Subcutaneous abdominal adipose tissue (tissue), 5 donors: ENCODE results near the gene PDZD4.

Experiments
- H3K27ac ChIP-seq: one replicate; pipeline ENCODE4 v1.7.0; 2013; ENCODE audit warnings: low read depth, mild to moderate bottlenecking, inconsistent platforms, low read length, moderate library complexity
- H3K27me3 ChIP-seq, 5 donors: one replicate each; pipeline ENCODE4 v1.7.0; 2013; ENCODE audit warnings: low read length in 5 of 5, inconsistent platforms in 1 of 5; ENCODE audit not compliant: control insufficient read depth in 5 of 5, insufficient read depth in 4 of 5
- H3K36me3 ChIP-seq, 5 donors: one replicate each; pipeline ENCODE4 v1.7.0; 2013; ENCODE audit warnings: low read length in 5 of 5; ENCODE audit not compliant: control insufficient read depth in 5 of 5, insufficient read depth in 5 of 5
- H3K4me1 ChIP-seq, 5 donors: one replicate each; pipeline ENCODE4 v1.7.0; 2013; ENCODE audit warnings: low read length in 5 of 5, mild to moderate bottlenecking in 3 of 5, moderate library complexity in 1 of 5; ENCODE audit not compliant: control insufficient read depth in 5 of 5, insufficient read depth in 5 of 5
- H3K4me3 ChIP-seq, 5 donors: one replicate each; pipeline ENCODE4 v1.7.0; 2013; ENCODE audit warnings: low read length in 5 of 5, low read depth in 1 of 5
- H3K9ac ChIP-seq, 5 donors: one replicate each; pipeline ENCODE4 v1.7.0; 2013; ENCODE audit warnings: low read length in 5 of 5, mild to moderate bottlenecking in 4 of 5, moderate library complexity in 3 of 5
- H3K9me3 ChIP-seq, 5 donors: one replicate each; pipeline ENCODE4 v1.7.0; 2013; ENCODE audit warnings: low read length in 5 of 5; ENCODE audit not compliant: control insufficient read depth in 5 of 5
- donor health status: healthy.
- donor health status: healthy.
- donor health status: healthy.
- donor health status: healthy.
- donor health status: healthy.

PDZD4 gene

DNA sequence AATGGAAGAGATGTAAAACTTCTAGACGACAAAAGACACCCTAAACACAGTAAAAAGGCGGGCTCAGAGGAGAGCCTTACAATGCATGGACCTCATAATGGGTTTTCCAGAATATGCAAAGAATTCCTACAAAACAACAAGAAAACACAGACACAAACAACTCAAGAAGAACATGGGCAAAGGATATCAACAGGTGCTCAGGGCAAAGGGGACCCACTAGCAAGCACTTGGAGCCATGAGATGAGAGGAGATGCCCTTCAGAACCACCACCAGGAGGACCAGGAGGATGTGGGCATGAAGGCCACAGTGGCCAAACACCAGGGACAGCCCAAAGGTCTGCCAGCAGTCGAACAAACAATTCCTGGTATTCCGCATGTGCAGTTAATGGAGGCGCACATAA is 17.2 kb downstream of the PDZD4 start:
- peaks cover 12 to 42% (median 32%) of the 10 kb centered on the region in 5 donors for H3K27me3 ChIP-seq
- no peak overlapping the region for H3K9ac ChIP-seq
- no peak overlapping the region for H3K27ac ChIP-seq

GRCh38 chrX:153812220-153812619 is 18.1 kb downstream of the PDZD4 start:
- Histone ChIP-seq H3K4me1 (peaks cover 0 to 5% (median 0%) of the 10 kb centered on the region in 5 donors), H3K27me3 (peaks cover 12 to 39% (median 31%) of the 10 kb centered on the region in 5 donors), H3K9ac (no peak overlapping the region), H3K4me3 (no peak overlapping the region), H3K27ac (no peak overlapping the region), H3K9me3 (peaks cover 0 to 14% (median 0%) of the 10 kb centered on the region in 5 donors), H3K36me3 (no peaks in the 10 kb centered on the region)

More for the DNA sequence above, 17.2 kb downstream of the PDZD4 start:
- Histone ChIP-seq H3K36me3 (no peaks in the 10 kb centered on the region), H3K4me3 (no peak overlapping the region), H3K4me1 (peaks cover 0 to 5% (median 0%) of the 10 kb centered on the region in 5 donors), H3K9me3 (peaks cover 0 to 14% (median 0%) of the 10 kb centered on the region in 5 donors)

- Histone ChIP-seq H3K4me1 (no peaks in the 10 kb centered on the region), H3K27ac (no peak overlapping the region), H3K9ac (no peak overlapping the region), H3K9me3 (peaks cover 0 to 16% (median 0%) of the 10 kb centered on the region in 5 donors), H3K4me3 (no peak overlapping the region), H3K36me3 (no peaks in the 10 kb centered on the region), H3K27me3 (peaks cover 11 to 45% (median 31%) of the 10 kb centered on the region in 5 donors)
These were observed 22.4 kb downstream of the PDZD4 start for GRCh38 chrX:153807976-153808375.

- Histone ChIP-seq H3K9ac (no peak overlapping the region), H3K27ac (no peak overlapping the region), H3K4me1 (no peaks in the 10 kb centered on the region), H3K27me3 (peaks cover 4 to 41% (median 26%) of the 10 kb centered on the region in 5 donors), H3K4me3 (no peak overlapping the region), H3K9me3 (peaks cover 0 to 13% (median 0%) of the 10 kb centered on the region in 5 donors), H3K36me3 (no peaks in the 10 kb centered on the region)
These were observed 23.3 kb downstream of the PDZD4 start for GRCh38 chrX:153806999-153807575.

DNA sequence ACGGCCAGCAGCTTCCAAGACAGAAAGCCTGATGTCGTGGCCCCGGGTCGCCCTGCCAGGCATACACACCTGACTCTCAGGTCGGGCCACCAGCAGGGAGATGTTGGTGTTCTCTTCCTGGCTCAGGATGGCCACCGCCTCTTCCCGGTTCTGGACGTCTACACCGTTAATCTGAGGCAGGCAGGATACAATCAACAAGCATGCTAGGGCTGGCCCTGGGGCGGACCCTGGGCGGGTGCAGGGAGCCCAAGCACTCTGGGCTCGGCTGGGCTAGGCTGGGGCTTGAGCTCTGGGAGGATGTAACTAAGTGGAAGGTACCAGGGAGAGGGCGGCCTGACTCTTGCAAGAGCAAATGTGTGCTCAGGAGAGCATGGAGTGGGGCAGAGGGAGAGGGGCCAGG is 24.9 kb downstream of the PDZD4 start:
- Histone ChIP-seq H3K4me1 (peaks cover 0 to 5% (median 4%) of the 10 kb centered on the region in 5 donors), H3K27ac (no peak overlapping the region), H3K4me3 (no peak overlapping the region), H3K9me3 (peaks cover 0 to 12% (median 0%) of the 10 kb centered on the region in 5 donors), H3K9ac (no peak overlapping the region), H3K27me3 (peaks cover 6 to 40% (median 26%) of the 10 kb centered on the region in 5 donors), H3K36me3 (no peaks in the 10 kb centered on the region)

- Histone ChIP-seq H3K27me3 (peaks cover 4 to 34% (median 24%) of the 10 kb centered on the region in 5 donors), H3K9ac (no peak overlapping the region)
These were observed 25.7 kb downstream of the PDZD4 start for GRCh38 chrX:153804621-153805020.

GRCh38 chrX:153804100-153804595 is 26.2 kb downstream of the PDZD4 start:
- Histone ChIP-seq H3K27me3 (peaks cover 4 to 33% (median 21%) of the 10 kb centered on the region in 5 donors), H3K4me1 (peaks cover 0 to 10% (median 5%) of the 10 kb centered on the region in 5 donors), H3K27ac (no peak overlapping the region), H3K4me3 (no peak overlapping the region), H3K9ac (no peak overlapping the region), H3K9me3 (peaks cover 0 to 9% (median 0%) of the 10 kb centered on the region in 5 donors), H3K36me3 (peaks cover 0 to 4% (median 1%) of the 10 kb centered on the region in 5 donors)

More at GRCh38 chrX:153804621-153805020, 25.7 kb downstream of the PDZD4 start:
- Histone ChIP-seq H3K27ac (no peak overlapping the region), H3K4me3 (no peak overlapping the region), H3K9me3 (peaks cover 0 to 11% (median 0%) of the 10 kb centered on the region in 5 donors), H3K4me1 (peaks cover 0 to 10% (median 5%) of the 10 kb centered on the region in 5 donors), H3K36me3 (no peaks in the 10 kb centered on the region)

DNA sequence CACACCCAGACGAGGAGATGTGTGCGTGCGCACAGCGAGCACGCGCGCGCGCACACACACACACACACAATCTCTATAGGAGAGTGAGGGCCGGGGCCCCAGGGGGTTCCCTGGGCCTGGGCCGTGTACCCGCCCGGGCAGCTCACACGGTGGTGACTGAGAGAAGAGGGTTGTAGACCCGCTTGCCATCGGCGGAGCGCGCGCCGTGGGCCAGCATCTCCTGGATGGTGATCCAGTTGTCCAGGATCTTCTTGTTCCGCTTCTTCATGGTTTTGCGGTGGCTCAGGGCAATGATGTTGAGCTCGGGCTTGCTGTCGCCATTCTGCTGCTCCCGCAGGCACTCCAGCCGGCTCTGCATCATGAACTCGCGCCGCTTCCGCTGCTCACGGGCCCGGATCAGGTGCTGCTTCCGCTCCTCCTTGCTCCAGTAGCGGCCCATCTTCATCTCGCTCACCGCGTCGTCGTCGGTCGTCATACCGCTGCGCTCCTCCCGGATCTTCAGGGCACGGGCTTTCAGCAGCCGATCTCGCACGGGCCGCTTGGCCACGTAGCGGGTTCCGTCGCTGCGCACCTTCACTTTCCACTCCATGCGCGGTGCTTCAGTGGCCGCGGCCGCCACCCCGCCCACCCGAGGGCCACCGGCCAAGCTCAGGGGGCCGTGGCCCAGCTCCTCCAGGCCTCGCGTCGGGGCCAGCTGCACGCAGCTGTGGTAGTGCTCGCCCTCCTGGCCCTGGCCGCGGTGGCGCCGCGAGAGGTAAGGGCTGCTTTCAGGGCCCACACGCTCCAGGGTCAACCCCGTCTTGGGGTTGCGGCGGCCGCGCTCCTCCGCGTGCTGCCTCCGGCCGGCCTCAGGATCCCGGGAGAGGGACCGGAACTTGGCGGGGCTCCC is 26.9 kb downstream of the PDZD4 start:
- Histone ChIP-seq H3K9me3 (peaks cover 0 to 9% (median 0%) of the 10 kb centered on the region in 5 donors), H3K36me3 (peaks cover 0 to 10% (median 6%) of the 10 kb centered on the region in 5 donors), H3K27me3 (peaks cover 4 to 30% (median 16%) of the 10 kb centered on the region in 5 donors), H3K27ac (no peak overlapping the region), H3K4me3 (no peak overlapping the region), H3K4me1 (peaks cover 0 to 10% (median 5%) of the 10 kb centered on the region in 5 donors), H3K9ac (no peak overlapping the region)

GRCh38 chrX:153802513-153803045 is 27.8 kb downstream of the PDZD4 start:
- Histone ChIP-seq H3K36me3 (peaks cover 0 to 19% (median 14%) of the 10 kb centered on the region in 5 donors), H3K27me3 (peaks cover 4 to 29% (median 16%) of the 10 kb centered on the region in 5 donors), H3K9me3 (peaks cover 0 to 16% (median 3%) of the 10 kb centered on the region in 5 donors)

More at GRCh38 chrX:153802513-153803045, 27.8 kb downstream of the PDZD4 start:
- Histone ChIP-seq H3K4me3 (no peak overlapping the region), H3K27ac (no peak overlapping the region), H3K4me1 (peaks cover 0 to 10% (median 5%) of the 10 kb centered on the region in 5 donors), H3K9ac (no peak overlapping the region)
